ENCODE data around the gene GRAMD1C.

GRAMD1C gene

GRCh38 chr3:113952921-113953320 lies 114.3 kb downstream of the GRAMD1C start:
- no peak overlapping the region for H3K4me2 ChIP-seq (ENCODE audit: insufficient read depth, low read length)
- no peaks in the 10 kb centered on the region for H3K79me2 ChIP-seq (ENCODE audit: insufficient read depth, low read length)
- H3K27me3 ChIP-seq (ENCODE audit: insufficient read depth, low read length, poor library complexity), result peaks cover 4% of the 10 kb centered on the region
- no peak overlapping the region for H2AFZ ChIP-seq (ENCODE audit: low read depth, low read length)
- ATAC-seq (ENCODE audit: insufficient read depth, low read depth) (no peak), DNase-seq (no peak)
- H3K4me1 ChIP-seq (ENCODE audit: insufficient read depth, low read length), result peaks cover 20% of the 10 kb centered on the region
- H3K9me3 ChIP-seq (ENCODE audit: insufficient read depth, low read length, severe bottlenecking), result no peaks in the 10 kb centered on the region
- no peak overlapping the region for H3K4me3 ChIP-seq (ENCODE audit: low read depth in 1 of 2, low read length in 2 of 2)
- no peak for TF ChIP-seq EZH2 (IDR thresholded peaks at IDR 0.05; ENCODE audit: borderline replicate concordance, low read depth, low read length, severe bottlenecking)
- TF ChIP-seq, protein P1, sequence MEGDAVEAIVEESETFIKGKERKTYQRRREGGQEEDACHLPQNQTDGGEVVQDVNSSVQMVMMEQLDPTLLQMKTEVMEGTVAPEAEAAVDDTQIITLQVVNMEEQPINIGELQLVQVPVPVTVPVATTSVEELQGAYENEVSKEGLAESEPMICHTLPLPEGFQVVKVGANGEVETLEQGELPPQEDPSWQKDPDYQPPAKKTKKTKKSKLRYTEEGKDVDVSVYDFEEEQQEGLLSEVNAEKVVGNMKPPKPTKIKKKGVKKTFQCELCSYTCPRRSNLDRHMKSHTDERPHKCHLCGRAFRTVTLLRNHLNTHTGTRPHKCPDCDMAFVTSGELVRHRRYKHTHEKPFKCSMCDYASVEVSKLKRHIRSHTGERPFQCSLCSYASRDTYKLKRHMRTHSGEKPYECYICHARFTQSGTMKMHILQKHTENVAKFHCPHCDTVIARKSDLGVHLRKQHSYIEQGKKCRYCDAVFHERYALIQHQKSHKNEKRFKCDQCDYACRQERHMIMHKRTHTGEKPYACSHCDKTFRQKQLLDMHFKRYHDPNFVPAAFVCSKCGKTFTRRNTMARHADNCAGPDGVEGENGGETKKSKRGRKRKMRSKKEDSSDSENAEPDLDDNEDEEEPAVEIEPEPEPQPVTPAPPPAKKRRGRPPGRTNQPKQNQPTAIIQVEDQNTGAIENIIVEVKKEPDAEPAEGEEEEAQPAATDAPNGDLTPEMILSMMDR (IDR thresholded peaks at IDR 0.05; ENCODE audit: borderline replicate concordance, extremely low read depth, low read length, poor library complexity, severe bottlenecking), result no peak
- H3K9ac ChIP-seq (ENCODE audit: low read depth, low read length), result no peak overlapping the region
- no peak overlapping the region for H3K27ac ChIP-seq (ENCODE audit: low read length)
- H3K36me3 ChIP-seq (ENCODE audit: insufficient read depth, low read length), result no peaks in the 10 kb centered on the region
- peaks cover 3% of the 10 kb centered on the region; the same call in 1 of the 2 replicates for H4K20me1 ChIP-seq (ENCODE audit: insufficient read depth, low read length)

- Histone ChIP-seq H3K27ac (ENCODE audit: low read length) (no peak overlapping the region), H3K4me3 (ENCODE audit: low read depth in 1 of 2, low read length in 2 of 2) (no peak overlapping the region), H3K4me1 (ENCODE audit: insufficient read depth, low read length) (peaks cover 13% of the 10 kb centered on the region), H3K79me2 (ENCODE audit: insufficient read depth, low read length) (no peaks in the 10 kb centered on the region), H4K20me1 (ENCODE audit: insufficient read depth, low read length) (0 out of 2 replicates have a peak, but pooled peaks cover 3% of the 10 kb centered on the region), H3K27me3 (ENCODE audit: insufficient read depth, low read length, poor library complexity) (no peaks in the 10 kb centered on the region), H3K4me2 (ENCODE audit: insufficient read depth, low read length) (no peak overlapping the region), H3K36me3 (ENCODE audit: insufficient read depth, low read length) (no peaks in the 10 kb centered on the region), H3K9me3 (ENCODE audit: insufficient read depth, low read length, severe bottlenecking) (no peaks in the 10 kb centered on the region), H3K9ac (ENCODE audit: low read depth, low read length) (no peak overlapping the region), H2AFZ (ENCODE audit: low read depth, low read length) (no peak overlapping the region)
- no peak for TF ChIP-seq EZH2 (IDR thresholded peaks at IDR 0.05; ENCODE audit: borderline replicate concordance, low read depth, low read length, severe bottlenecking)
- TF ChIP-seq, protein P1 (IDR thresholded peaks at IDR 0.05; ENCODE audit: borderline replicate concordance, extremely low read depth, low read length, poor library complexity, severe bottlenecking), result no peak
- DNase-seq (peak; percentile 22), ATAC-seq (ENCODE audit: insufficient read depth, low read depth) (peak; percentile 71)
Measured at GRCh38 chr3:113953677-113954076, 115.1 kb downstream of the GRAMD1C start.

DNA sequence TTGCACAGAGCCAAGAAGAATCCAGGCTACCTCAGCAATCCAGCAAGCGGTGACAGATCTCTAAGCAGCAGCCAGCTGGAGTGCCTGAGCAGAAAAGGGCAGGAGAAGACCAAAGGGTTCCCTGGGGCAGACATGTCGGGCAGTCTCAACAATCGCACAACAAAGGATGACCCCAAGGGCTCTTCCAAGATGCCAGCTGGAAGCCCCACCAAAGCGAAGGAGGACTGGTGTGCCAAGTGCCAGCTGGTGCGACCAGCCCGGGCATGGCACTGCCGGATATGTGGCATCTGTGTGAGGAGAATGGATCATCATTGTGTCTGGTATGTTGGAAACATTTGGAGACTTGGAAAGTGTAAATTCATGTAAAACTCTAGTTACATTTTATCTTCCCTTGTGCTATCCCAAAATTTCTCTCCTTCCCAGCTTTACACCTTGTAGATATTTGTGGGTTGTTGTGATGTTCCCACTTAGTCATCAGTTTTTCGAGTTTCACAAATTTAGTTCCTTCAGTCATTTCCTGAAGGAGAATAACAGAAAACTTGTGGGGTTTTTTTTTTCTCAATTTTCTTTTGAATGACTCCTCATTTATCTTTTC lies 115.6 kb downstream of the GRAMD1C start:
- no peak overlapping the region for H3K4me2 ChIP-seq (ENCODE audit: insufficient read depth, low read length)
- H3K36me3 ChIP-seq (ENCODE audit: insufficient read depth, low read length), result no peaks in the 10 kb centered on the region
- H4K20me1 ChIP-seq (ENCODE audit: insufficient read depth, low read length), result 0 out of 2 replicates have a peak, but pooled peaks cover 3% of the 10 kb centered on the region
- H2AFZ ChIP-seq (ENCODE audit: low read depth, low read length), result no peak overlapping the region
- H3K27ac ChIP-seq (ENCODE audit: low read length), result no peak overlapping the region
- no peak for TF ChIP-seq EZH2 (IDR thresholded peaks at IDR 0.05; ENCODE audit: borderline replicate concordance, low read depth, low read length, severe bottlenecking)
- TF ChIP-seq, protein P1 (IDR thresholded peaks at IDR 0.05; ENCODE audit: borderline replicate concordance, extremely low read depth, low read length, poor library complexity, severe bottlenecking), result no peak
- no peak overlapping the region for H3K9ac ChIP-seq (ENCODE audit: low read depth, low read length)
- no peak overlapping the region for H3K4me3 ChIP-seq (ENCODE audit: low read depth in 1 of 2, low read length in 2 of 2)
- ATAC-seq (ENCODE audit: insufficient read depth, low read depth) (no peak), DNase-seq (no peak)
- H3K27me3 ChIP-seq (ENCODE audit: insufficient read depth, low read length, poor library complexity), result no peaks in the 10 kb centered on the region
- no peaks in the 10 kb centered on the region for H3K9me3 ChIP-seq (ENCODE audit: insufficient read depth, low read length, severe bottlenecking)
- H3K79me2 ChIP-seq (ENCODE audit: insufficient read depth, low read length), result no peaks in the 10 kb centered on the region
- H3K4me1 ChIP-seq (ENCODE audit: insufficient read depth, low read length), result peaks cover 8% of the 10 kb centered on the region
